GM12872 (cell line): ENCODE results near the gene OR3A1.

Experiments
- TF ChIP-seq, protein P1 (sequence below): IDR thresholded peaks from 3 replicates; pipeline ENCODE4 v1.5.1; 2011; ENCODE audit warnings: low read depth, mild to moderate bottlenecking, low read length, moderate library complexity; ENCODE audit not compliant: insufficient read depth

OR3A1 gene

DNA sequence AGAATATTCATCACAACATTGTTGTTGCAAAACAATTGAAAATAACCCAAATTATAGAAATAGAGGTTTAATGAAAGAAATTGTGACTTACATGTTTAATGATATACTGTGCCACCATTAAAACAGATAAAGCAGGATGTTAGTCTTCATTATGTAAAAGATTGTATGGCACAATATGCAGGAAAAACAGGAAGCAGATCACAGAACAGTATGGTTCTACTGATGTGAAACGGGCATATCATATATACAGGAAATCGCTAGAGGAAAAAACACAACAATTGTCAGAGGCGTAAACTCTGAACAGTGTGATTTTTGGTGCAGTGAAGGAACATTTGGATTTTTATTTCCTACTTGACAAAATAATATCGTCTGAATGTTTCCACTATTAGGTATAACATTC lies 22.0 kb downstream of the OR3A1 start:
- TF ChIP-seq, protein P1, sequence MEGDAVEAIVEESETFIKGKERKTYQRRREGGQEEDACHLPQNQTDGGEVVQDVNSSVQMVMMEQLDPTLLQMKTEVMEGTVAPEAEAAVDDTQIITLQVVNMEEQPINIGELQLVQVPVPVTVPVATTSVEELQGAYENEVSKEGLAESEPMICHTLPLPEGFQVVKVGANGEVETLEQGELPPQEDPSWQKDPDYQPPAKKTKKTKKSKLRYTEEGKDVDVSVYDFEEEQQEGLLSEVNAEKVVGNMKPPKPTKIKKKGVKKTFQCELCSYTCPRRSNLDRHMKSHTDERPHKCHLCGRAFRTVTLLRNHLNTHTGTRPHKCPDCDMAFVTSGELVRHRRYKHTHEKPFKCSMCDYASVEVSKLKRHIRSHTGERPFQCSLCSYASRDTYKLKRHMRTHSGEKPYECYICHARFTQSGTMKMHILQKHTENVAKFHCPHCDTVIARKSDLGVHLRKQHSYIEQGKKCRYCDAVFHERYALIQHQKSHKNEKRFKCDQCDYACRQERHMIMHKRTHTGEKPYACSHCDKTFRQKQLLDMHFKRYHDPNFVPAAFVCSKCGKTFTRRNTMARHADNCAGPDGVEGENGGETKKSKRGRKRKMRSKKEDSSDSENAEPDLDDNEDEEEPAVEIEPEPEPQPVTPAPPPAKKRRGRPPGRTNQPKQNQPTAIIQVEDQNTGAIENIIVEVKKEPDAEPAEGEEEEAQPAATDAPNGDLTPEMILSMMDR, result no peak

DNA sequence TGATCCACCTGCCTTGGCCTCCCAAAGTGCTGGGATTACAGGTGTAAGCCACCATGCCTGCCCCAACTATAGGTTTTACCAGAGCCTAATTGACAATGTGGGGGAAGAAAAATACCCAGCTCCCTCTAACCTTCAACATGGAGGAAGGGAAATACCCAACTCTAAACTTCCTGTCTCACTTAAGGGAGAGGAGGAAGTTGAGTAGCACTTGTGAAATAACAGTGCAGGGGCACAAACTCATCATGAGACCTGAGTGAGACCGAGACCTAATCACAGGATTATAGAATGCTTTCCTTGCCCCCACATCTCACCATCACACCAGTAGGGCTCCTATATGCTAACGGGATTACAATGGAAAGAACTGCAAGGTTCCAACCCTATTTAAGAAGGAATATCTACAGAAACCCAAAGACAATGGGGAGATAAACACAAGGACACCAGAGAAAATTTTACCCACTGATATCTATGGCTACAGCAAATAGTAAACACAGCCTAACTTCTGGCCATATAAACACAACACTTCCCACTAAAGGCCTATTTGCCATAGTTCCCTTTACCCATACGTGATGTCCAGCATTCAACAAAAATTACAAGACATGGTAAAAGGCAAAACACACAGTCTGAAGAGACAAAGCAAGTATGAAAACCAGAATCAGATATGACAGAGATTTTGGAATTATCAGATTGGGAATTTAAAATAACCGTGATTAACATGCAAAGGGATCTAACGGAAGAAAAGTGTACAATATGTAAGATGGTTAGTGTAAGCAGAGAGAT lies 26.9 kb downstream of the OR3A1 start:
- TF ChIP-seq, protein P1, result no peak

DNA sequence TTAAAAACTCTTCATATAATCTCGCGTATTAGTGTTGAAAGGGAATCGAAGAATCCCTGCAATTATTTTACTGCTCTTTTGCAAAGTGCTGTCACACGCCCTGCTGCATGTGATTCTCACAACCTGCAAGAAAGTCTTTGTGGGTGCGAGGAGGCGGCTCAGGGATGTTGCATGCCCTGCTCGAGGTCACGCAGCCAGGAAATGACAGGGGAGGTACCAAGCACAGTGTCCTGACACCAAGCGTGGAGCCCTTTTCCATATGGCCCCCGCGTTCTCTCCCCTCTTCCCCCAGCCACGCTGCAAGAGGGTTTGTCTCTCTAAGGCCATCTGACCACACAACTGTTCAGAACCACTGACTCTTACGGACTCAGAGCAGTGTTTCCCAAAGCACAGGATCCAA lies 37.6 kb downstream of the OR3A1 start:
- TF ChIP-seq, protein P1, result no peak

DNA sequence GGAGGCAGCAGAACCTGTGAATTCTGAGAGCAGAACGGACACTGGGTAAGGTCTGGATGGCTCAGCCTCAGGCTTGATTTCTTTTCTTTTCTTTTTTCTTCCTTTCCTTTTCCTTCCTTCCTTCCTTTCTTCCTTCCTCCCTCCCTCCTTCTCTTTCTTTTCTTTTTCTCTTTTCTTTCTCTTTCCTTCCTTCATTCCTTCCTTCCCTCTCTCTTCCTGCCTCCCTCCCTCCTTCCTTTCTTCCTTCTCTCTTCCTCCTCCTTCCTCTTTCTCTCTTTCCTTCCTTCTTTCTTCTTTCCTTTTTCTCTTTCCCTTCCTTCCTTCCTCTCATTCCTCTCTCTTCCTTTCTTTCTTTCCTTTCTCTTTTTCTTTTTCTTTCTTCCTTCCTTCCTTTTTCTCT lies 38.0 kb downstream of the OR3A1 start:
- TF ChIP-seq, protein P1, result no peak

DNA sequence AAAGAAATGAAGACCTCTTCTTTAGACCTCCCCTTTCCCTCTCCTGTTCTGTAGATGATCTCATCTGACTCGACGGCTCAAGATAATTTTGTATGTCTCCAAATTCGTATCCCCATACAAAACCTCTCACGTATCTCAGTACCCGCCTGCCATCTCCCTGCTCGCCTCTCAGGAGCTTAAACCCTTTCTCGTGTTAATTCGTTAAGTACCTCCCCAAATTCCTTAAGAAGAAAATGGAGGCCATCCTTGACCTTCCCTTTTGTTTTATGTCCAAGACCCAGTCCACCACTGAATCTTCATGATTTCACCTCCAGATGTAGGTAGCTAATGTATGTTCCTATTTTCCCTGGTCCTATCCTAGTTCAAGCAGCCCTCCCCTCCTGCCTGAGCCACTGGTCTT lies 41.6 kb downstream of the OR3A1 start:
- TF ChIP-seq, protein P1, result no peak
